A549 (cell line): ENCODE results near the gene CARMIL3.

Experiments used
- BHLHE40 ChIP-seq: IDR thresholded peaks from 2 replicates; pipeline ENCODE4 v1.6.1; 2012; ENCODE audit warnings: low read depth, low read length, inconsistent platforms
- CHD2 ChIP-seq: fragments of 150-350 bp; IDR thresholded peaks from 2 replicates; pipeline ENCODE4 v1.6.1; 2014; ENCODE audit warnings: low read length; ENCODE audit not compliant: partially characterized antibody
- CTCF ChIP-seq: fragments of >200 bp; sonication (Bioruptor Twin); formaldehyde crosslinking; IDR thresholded peaks from 3 replicates; pipeline ENCODE4 v1.5.1; 2016
- E2F6 ChIP-seq: IDR thresholded peaks from 2 replicates; pipeline ENCODE4 v1.6.1; 2012; ENCODE audit warnings: low read depth, borderline replicate concordance
- EHMT2 ChIP-seq: fragments of 200-600 bp; sonication (generic); IDR thresholded peaks from 2 replicates; pipeline ENCODE4 v1.6.1; 2016; ENCODE audit warnings: antibody characterized with exemption, low read depth, mild to moderate bottlenecking, moderate library complexity
- FOSL2 ChIP-seq, 2 experiments: fragments of 450-650 bp in 1 of 2; fragments of >200 bp in 1 of 2; sonication (Bioruptor Twin) in 1 of 2; formaldehyde crosslinking; IDR thresholded peaks; 2 replicates each; pipeline versions ENCODE4 v1.5.0 to v1.6.1; 2016 to 2020; ENCODE audit warnings: mild to moderate bottlenecking in 1 of 2, moderate library complexity in 1 of 2
- POLR2A ChIP-seq: IDR thresholded peaks from 2 replicates; pipeline ENCODE4 v1.6.1; 2012; ENCODE audit warnings: mild to moderate bottlenecking, low read length

DNA sequence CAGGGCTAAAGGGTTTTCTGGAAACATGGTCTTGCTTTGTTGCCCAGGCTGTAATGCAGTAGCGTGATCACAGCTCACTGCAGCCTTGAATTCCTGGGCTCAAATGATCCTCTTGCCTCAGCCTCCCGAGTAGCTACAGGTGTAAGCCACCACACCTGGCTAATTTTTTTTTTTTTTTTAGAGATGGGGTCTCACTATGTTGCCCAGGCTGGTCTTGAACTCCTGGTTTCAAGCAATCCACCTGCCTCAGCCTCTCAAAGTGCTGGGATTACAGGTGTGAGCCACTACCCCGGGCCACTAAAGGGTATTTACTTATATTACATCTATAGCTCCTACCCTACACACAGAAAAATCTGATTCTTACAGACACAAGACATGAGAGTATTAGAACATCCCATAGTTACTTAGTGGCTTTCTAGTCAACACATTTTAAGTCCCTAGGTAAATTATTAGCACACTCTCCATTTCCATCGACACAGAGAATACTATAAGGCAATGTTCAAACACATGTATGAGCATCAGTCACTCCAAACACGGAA, 56.6 kb downstream of the CARMIL3 start:
- TF ChIP-seq CTCF (no peak), BHLHE40 (no peak), FOSL2 (IDR thresholded peaks at IDR 0.05) (no peak), FOSL2 (CRISPR knock-in tag; IDR thresholded peaks at IDR 0.05) (no peak), POLR2A (no peak), E2F6 (no peak), EHMT2 (no peak), CHD2 (no peak)
